ENCODE results near the gene DOCK1.

The DOCK1 gene

GRCh38 chr10:127073666-127074065 is 168.4 kb downstream of the DOCK1 start:
- H3K9me3 ChIP-seq (ENCODE audit: control insufficient read depth, low read length): no peaks in the 10 kb centered on the region
- TF ChIP-seq CTCF (IDR thresholded peaks at IDR 0.05): no peak

GRCh38 chr10:127079392-127079791 is 174.2 kb downstream of the DOCK1 start:
- no peaks in the 10 kb centered on the region for H3K79me2 ChIP-seq
- no peak overlapping the region for H3K9ac ChIP-seq
- no peaks in the 10 kb centered on the region for H3K36me3 ChIP-seq (ENCODE audit: control insufficient read depth, insufficient read depth, low read length)
- TF ChIP-seq CTCF (IDR thresholded peaks at IDR 0.05): no peak
- H3K4me1 ChIP-seq: no peaks in the 10 kb centered on the region
- H3K4me2 ChIP-seq (ENCODE audit: low read length): no peak overlapping the region
- H3K27me3 ChIP-seq (ENCODE audit: control insufficient read depth, insufficient read depth, low read length): no peaks in the 10 kb centered on the region
- no peaks in the 10 kb centered on the region for H3K9me3 ChIP-seq (ENCODE audit: control insufficient read depth, low read length)
- H3K27ac ChIP-seq: no peak overlapping the region
- H3K4me3 ChIP-seq (ENCODE audit: low read depth, low read length): no peak overlapping the region
- H2AFZ ChIP-seq: no peak overlapping the region

More at GRCh38 chr10:127073666-127074065, 168.4 kb downstream of the DOCK1 start:
- H3K4me2 ChIP-seq (ENCODE audit: low read length): no peak overlapping the region
- H2AFZ ChIP-seq: no peak overlapping the region
- no peaks in the 10 kb centered on the region for H3K36me3 ChIP-seq (ENCODE audit: control insufficient read depth, insufficient read depth, low read length)
- no peak overlapping the region for H3K27ac ChIP-seq
- no peak overlapping the region for H3K4me3 ChIP-seq (ENCODE audit: low read depth, low read length)
- no peaks in the 10 kb centered on the region for H3K79me2 ChIP-seq
- no peaks in the 10 kb centered on the region for H3K4me1 ChIP-seq
- no peak overlapping the region for H3K9ac ChIP-seq
- no peaks in the 10 kb centered on the region for H3K27me3 ChIP-seq (ENCODE audit: control insufficient read depth, insufficient read depth, low read length)

- Histone ChIP-seq H3K79me2 (no peaks in the 10 kb centered on the region), H3K9ac (no peak overlapping the region), H3K9me3 (ENCODE audit: control insufficient read depth, low read length) (no peaks in the 10 kb centered on the region), H3K4me3 (ENCODE audit: low read depth, low read length) (no peak overlapping the region), H3K4me2 (ENCODE audit: low read length) (no peak overlapping the region), H3K27ac (no peak overlapping the region), H3K4me1 (no peaks in the 10 kb centered on the region), H3K36me3 (ENCODE audit: control insufficient read depth, insufficient read depth, low read length) (no peaks in the 10 kb centered on the region), H3K27me3 (ENCODE audit: control insufficient read depth, insufficient read depth, low read length) (no peaks in the 10 kb centered on the region), H2AFZ (no peak overlapping the region)
- TF ChIP-seq CTCF (IDR thresholded peaks at IDR 0.05): no peak
These were observed 175.1 kb downstream of the DOCK1 start for GRCh38 chr10:127080317-127080716.

DNA sequence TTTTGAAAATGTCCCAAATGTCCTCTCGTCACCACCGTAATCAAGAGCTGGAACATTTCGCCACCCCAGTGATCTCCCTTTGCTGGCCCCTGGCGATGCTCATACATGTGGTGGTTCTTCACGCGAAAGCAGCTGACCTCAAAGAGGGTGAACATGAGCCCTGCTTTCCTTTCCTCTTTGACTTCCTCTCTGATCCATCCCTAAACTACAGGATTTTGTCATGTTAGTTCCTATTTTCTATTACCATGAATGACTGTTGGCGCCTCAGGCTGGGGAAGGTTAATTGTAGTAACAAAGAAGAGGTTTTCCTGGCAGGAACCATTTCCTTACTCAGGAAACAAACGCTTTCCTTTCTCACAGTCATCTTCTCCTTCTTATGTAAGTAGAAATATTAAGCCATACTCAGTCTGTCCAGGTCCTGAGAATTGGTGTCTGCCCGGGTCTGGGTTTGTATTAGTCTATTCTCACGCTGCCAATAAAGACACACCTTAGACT is 176.7 kb downstream of the DOCK1 start:
- Histone ChIP-seq H3K27ac (no peak overlapping the region), H3K4me1 (no peaks in the 10 kb centered on the region), H3K27me3 (ENCODE audit: control insufficient read depth, insufficient read depth, low read length) (no peaks in the 10 kb centered on the region), H3K4me2 (ENCODE audit: low read length) (no peak overlapping the region), H3K9ac (no peak overlapping the region), H2AFZ (no peak overlapping the region), H3K4me3 (ENCODE audit: low read depth, low read length) (no peak overlapping the region), H3K36me3 (ENCODE audit: control insufficient read depth, insufficient read depth, low read length) (no peaks in the 10 kb centered on the region), H3K79me2 (no peaks in the 10 kb centered on the region), H3K9me3 (ENCODE audit: control insufficient read depth, low read length) (no peaks in the 10 kb centered on the region)
- no peak for TF ChIP-seq CTCF (IDR thresholded peaks at IDR 0.05)

DNA sequence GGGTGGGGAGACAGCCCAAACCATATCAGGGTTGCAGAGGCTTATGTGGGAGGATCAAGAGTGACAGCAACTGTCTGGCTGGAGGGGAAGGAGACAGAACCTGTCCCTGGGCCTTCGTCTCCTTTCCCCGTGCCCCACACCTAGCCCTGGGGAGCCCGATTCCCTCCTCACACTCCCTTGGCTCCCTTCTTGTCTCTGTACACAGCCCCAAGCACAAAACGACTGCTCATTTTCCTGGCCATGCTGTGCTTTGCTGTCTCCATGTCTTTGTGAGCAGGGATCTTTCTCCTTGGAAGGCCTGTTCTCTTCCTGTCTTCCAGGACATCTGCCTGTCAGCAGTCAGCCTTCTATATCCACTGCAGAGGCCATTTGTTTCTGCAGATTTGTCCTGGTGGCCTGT is 177.4 kb downstream of the DOCK1 start:
- H3K9me3 ChIP-seq (ENCODE audit: control insufficient read depth, low read length): no peaks in the 10 kb centered on the region
- H3K27ac ChIP-seq: no peak overlapping the region
- H3K4me2 ChIP-seq (ENCODE audit: low read length): no peak overlapping the region
- no peak overlapping the region for H3K9ac ChIP-seq
- no peaks in the 10 kb centered on the region for H3K27me3 ChIP-seq (ENCODE audit: control insufficient read depth, insufficient read depth, low read length)
- H3K4me1 ChIP-seq: no peaks in the 10 kb centered on the region
- no peaks in the 10 kb centered on the region for H3K36me3 ChIP-seq (ENCODE audit: control insufficient read depth, insufficient read depth, low read length)
- no peak for TF ChIP-seq CTCF (IDR thresholded peaks at IDR 0.05)
- H2AFZ ChIP-seq: no peak overlapping the region
- H3K4me3 ChIP-seq (ENCODE audit: low read depth, low read length): no peak overlapping the region
- no peaks in the 10 kb centered on the region for H3K79me2 ChIP-seq

All from parathyroid adenoma (tissue), 2 donors.